K562 (cell line): Measurements from ENCODE around the gene FAM174C. TPM values are rescaled to one million over a fixed set of nuclear protein-coding genes. Genes with fewer than 3 reads are reported as not detected.
A peak's percentile ranks its signal among the peaks of the same experiment; 100 is the strongest.

ENCODE experiments used
- ATAC-seq: fragments of 200-7000 bp; cut with Tn5 transposase; 3 replicates; pipeline ENCODE4 v1.9.1; 2020; ENCODE audit warnings: moderate library complexity
- BruUV-seq: library from RNA; stranded (reverse); fragments of 400-500 nt; replicated peaks from 2 replicates; lab custom pipeline; 2021; lab: Mats Ljungman, UMichigan
- CTCF ChIA-PET: fragments of 300-600 bp; formaldehyde crosslinking; extraction: SDS; loops from one replicate; lab custom pipeline; 2021; ENCODE audit warnings: low intra/inter-chr PET ratio; lab: Yijun Ruan, JAX
- POLR2A ChIA-PET: fragments of 300-600, 350-650 bp; sonication (Branson Sonifier 250); formaldehyde crosslinking; extraction: SDS; loops from one replicate; lab custom pipeline; 2021; ENCODE audit warnings: antibody characterized with exemption, inconsistent platforms; lab: Yijun Ruan, JAX
- DNase-seq, 4 experiments: peaks; one replicate each; pipeline versions ENCODE4 v3.0.0 to v3.0.0-alpha.2; 2011 to 2018; ENCODE audit warnings: low spot score in 3 of 4, mixed read lengths in 3 of 4; ENCODE audit errors: extremely low read depth in 1 of 4
- FAIRE-seq: peaks from 2 replicates; lab custom pipeline; 2011; peaks lifted over from hg19 to GRCh38; lab: Jason Lieb, UNC
- H2AFZ ChIP-seq: 2 replicates; pipeline ENCODE4 v1.6.0; 2011; ENCODE audit warnings: low read depth, low read length, control low read depth, inconsistent platforms
- H3K27ac ChIP-seq: fragments of 200-600 bp; 3 replicates; pipeline ENCODE4 v1.8.0; 2011; ENCODE audit warnings: low read depth, mild to moderate bottlenecking, control low read depth, inconsistent platforms, low read length, moderate library complexity, mixed read lengths; ENCODE audit errors: extremely low read depth
- H3K27me3 ChIP-seq, 2 experiments: fragments of 300-600 bp in 1 of 2; 2 replicates in 1 of 2; 3 replicates in 1 of 2; pipeline versions ENCODE4 v1.6.0 to v1.8.0; 2011; ENCODE audit warnings: inconsistent platforms in 2 of 2, low read length in 2 of 2, mild to moderate bottlenecking in 1 of 2, mixed read lengths in 1 of 2, moderate library complexity in 1 of 2; ENCODE audit not compliant: control insufficient read depth in 2 of 2, insufficient read depth in 2 of 2
- H3K36me3 ChIP-seq: fragments of 300-600 bp; 3 replicates; pipeline ENCODE4 v1.8.0; 2011; ENCODE audit warnings: mild to moderate bottlenecking, low read length, inconsistent platforms; ENCODE audit not compliant: control insufficient read depth, insufficient read depth
- H3K4me1 ChIP-seq, 2 experiments: fragments of 200-600 bp in 1 of 2; replicated peaks in 1 of 2; 2 replicates in 1 of 2; 3 replicates in 1 of 2; pipeline versions ENCODE4 v1.5.1 to v1.8.0; 2011; ENCODE audit warnings: inconsistent platforms in 2 of 2, low read length in 2 of 2, mild to moderate bottlenecking in 1 of 2, mixed read lengths in 1 of 2, moderate library complexity in 1 of 2; ENCODE audit not compliant: control insufficient read depth in 2 of 2, insufficient read depth in 2 of 2
- H3K4me2 ChIP-seq: 2 replicates; pipeline ENCODE4 v1.6.1; 2011; ENCODE audit warnings: low read length, control low read depth, inconsistent platforms, mixed read lengths; ENCODE audit not compliant: insufficient read depth
- H3K4me3 ChIP-seq: fragments of 200-600 bp; sonication (generic), shearing (Covaris generic); 2 replicates; pipeline ENCODE4 v1.5.1; 2016; ENCODE audit warnings: control low read depth, inconsistent platforms
- H3K79me2 ChIP-seq: fragments of 200-600 bp; 3 replicates; pipeline ENCODE4 v1.8.0; 2011; ENCODE audit warnings: low read length, inconsistent platforms; ENCODE audit not compliant: control insufficient read depth, insufficient read depth
- H3K9ac ChIP-seq, 2 experiments: 2 replicates each; pipeline versions ENCODE4 v1.6.0 to v1.6.1; 2011; ENCODE audit warnings: low read depth in 2 of 2, low read length in 2 of 2, control low read depth in 1 of 2, inconsistent platforms in 1 of 2, mild to moderate bottlenecking in 1 of 2, mixed read lengths in 1 of 2; ENCODE audit not compliant: insufficient read depth in 1 of 2
- H3K9me1 ChIP-seq: one replicate; pipeline ENCODE4 v1.6.0; 2011; ENCODE audit warnings: inconsistent platforms, mild to moderate bottlenecking, low read length, moderate library complexity; ENCODE audit not compliant: control insufficient read depth, insufficient read depth
- H3K9me3 ChIP-seq: replicated peaks from 2 replicates; pipeline ENCODE4 v1.5.1; 2011; ENCODE audit warnings: low read depth, low read length, inconsistent platforms; ENCODE audit not compliant: control insufficient read depth, insufficient read depth
- H4K20me1 ChIP-seq: replicated peaks from 2 replicates; pipeline ENCODE4 v1.6.1; 2011; ENCODE audit warnings: low read length, inconsistent platforms, mixed read lengths; ENCODE audit not compliant: control insufficient read depth, insufficient read depth
- ARNT ChIP-seq, 2 experiments: fragments of 450-650 bp; IDR thresholded peaks; 2 replicates each; pipeline ENCODE4 v1.6.1; 2016; ENCODE audit warnings: mild to moderate bottlenecking in 1 of 2
- RREB1 ChIP-seq: fragments of 250-450 bp; sonication (Bioruptor Pico); IDR thresholded peaks from 2 replicates; pipeline ENCODE4 v1.4.0; 2020
- ZNF395 ChIP-seq: fragments of 200-800 bp; sonication (Bioruptor generic); IDR thresholded peaks from 2 replicates; pipeline ENCODE4 v1.6.1; 2017; ENCODE audit warnings: missing genetic modification characterization, missing compliant biosample characterization
- WGBS: fragments of 100-300 bp; shearing (Covaris generic); methylation state at CpG from one replicate; pipeline ENCODE4 v1.1.6; 2016; ENCODE audit warnings: low coverage, mixed read lengths; ENCODE audit not compliant: insufficient coverage; ENCODE audit errors: missing lambda C conversion rate; 5-methylcytosine and 5-hydroxymethylcytosine counted together
- in situ Hi-C: fragments of 300-500 bp; cut with MboI; formaldehyde crosslinking; loops from 4 replicates; pipeline ENCODE4 v1.15.0; 2018; ENCODE audit warnings: inconsistent platforms, mixed read lengths
- intact Hi-C: fragments of 100-400 bp; cut with micrococcal nuclease; formaldehyde crosslinking; loops from 2 replicates; pipeline ENCODE4 v1.14.2; 2022
- polyA plus RNA-seq, 8 experiments: library from polyadenylated mRNA; depleted of rRNA in 4 of 8; stranded (reverse) in 5 of 8; unstranded in 3 of 8; fragments of >200 nt; fragmentation: Nextera tagmentation in 2 of 8; fragmentation: Illumina TruSeq in 1 of 8; extraction: Ambion mirVana in 2 of 8; extraction: Trizol in 1 of 8; gene quantifications; 2 replicates each; pipeline versions ENCODE4 v1.2.1 to v1.2.3, GENCODE V29; 2011 to 2014; ENCODE audit warnings: inconsistent platforms in 1 of 8, missing spikeins in 1 of 8
- total RNA-seq, 7 experiments: library from RNA; depleted of rRNA in 6 of 7; stranded (reverse); fragments of >200 nt in 6 of 7; fragmentation: Illumina TruSeq in 2 of 7; extraction: Trizol in 2 of 7; gene quantifications; 2 replicates each; pipeline versions ENCODE4 v1.2.1 to v1.2.3, GENCODE V29; 2011 to 2021; ENCODE audit warnings: low replicate concordance in 1 of 7

FAM174C gene
- total and polyA plus RNA-seq, 9 of the 15 experiments (the other 6 are each of a cell fraction or from before 2014, with no cell fraction given) = 0.66 to 89.6 (median 20.3) TPM

- H3K27ac ChIP-seq = peak overlapping the region; percentile 57; the same call in 1 of the 3 replicates
- H3K9ac ChIP-seq = peak overlapping the region in 1 of 2 experiments; percentile 90; a peak in 2 of 4 replicates
- CTCF ChIA-PET = no interaction called here
- H3K9me3 ChIP-seq = no peaks in the 10 kb centered on the region
- no peak overlapping the region for H3K4me3 ChIP-seq
- no peak overlapping the region for H2AFZ ChIP-seq
- H3K79me2 ChIP-seq = peaks cover 43% of the 10 kb centered on the region
- no peak overlapping the region; the same call in 1 of the 2 replicates for H3K4me2 ChIP-seq
- FAIRE-seq (peak; percentile 11), DNase-seq (no peak), ATAC-seq (no peak)
- H3K4me1 ChIP-seq = peaks cover 60 to 98% of the 10 kb centered on the region in 2 experiments
- no TSS peak for BruUV-seq
- 0 out of 2 replicates have a peak, but pooled peaks cover 7% of the 10 kb centered on the region for H4K20me1 ChIP-seq
- H3K9me1 ChIP-seq = no peaks in the 10 kb centered on the region
- POLR2A ChIA-PET = interaction anchor here (0.6 to 7.8 kb wide), 4 partner anchors 11 to 245 kb away, joined by 3 to 88 read pairs (median 6); partner anchors contain the start of gene CIRBP
- 47% methylated on average over 15 of the region's 15 CpGs for WGBS
- peaks cover 48% of the 10 kb centered on the region; the same call in 2 of the 3 replicates for H3K36me3 ChIP-seq
- intact Hi-C loops (no loop called here), in situ Hi-C loops (no loop called here)
- H3K27me3 ChIP-seq = no peaks in the 10 kb centered on the region
- TF ChIP-seq ARNT (IDR thresholded peaks at IDR 0.05) = no peak
- TF ChIP-seq RREB1 (CRISPR knock-in tag) = no peak
- 0 out of 2 replicates have a peak, but pooled peaks have one; percentile 56 for TF ChIP-seq ZNF395
Observed at GRCh38 chr19:1258707-1259205, 16.6 kb upstream of the FAM174C start.
